HEK293 (cell line): Measurements from ENCODE around the gene NEAT1.

ENCODE experiments used
- CTCF ChIA-PET: fragments of 350-600 bp; formaldehyde crosslinking; extraction: SDS; loops from one replicate; lab custom pipeline; 2021; ENCODE audit warnings: antibody characterized with exemption; lab: Yijun Ruan, JAX
- POLR2A ChIA-PET: fragments of 300-600 bp; formaldehyde crosslinking; extraction: SDS; loops from one replicate; lab custom pipeline; 2020; ENCODE audit warnings: antibody characterized with exemption, inconsistent platforms; lab: Yijun Ruan, JAX
- H3K27ac ChIP-seq: fragments of 200-500 bp; sonication (Bioruptor generic); 2 replicates; pipeline ENCODE4 v1.5.1; 2014; ENCODE audit warnings: low read depth, low read length, control low read depth, inconsistent platforms; ENCODE audit errors: extremely low read depth
- H3K36me3 ChIP-seq, 2 experiments: fragments of 200-500 bp in 1 of 2; sonication (Bioruptor generic) in 1 of 2; 1 replicate in 1 of 2; 2 replicates in 1 of 2; pipeline ENCODE4 v1.5.1; 2014 to 2017; ENCODE audit warnings: inconsistent platforms in 2 of 2, low read length in 2 of 2; ENCODE audit not compliant: control insufficient read depth in 2 of 2, insufficient read depth in 1 of 2
- H3K4me1 ChIP-seq: fragments of 200-500 bp; sonication (Bioruptor generic); 2 replicates; pipeline ENCODE4 v1.5.1; 2014; ENCODE audit warnings: mild to moderate bottlenecking, low read length, inconsistent platforms; ENCODE audit not compliant: control insufficient read depth, insufficient read depth
- H3K4me3 ChIP-seq: 2 replicates; pipeline ENCODE4 v1.5.1; 2011; ENCODE audit warnings: low read depth, mild to moderate bottlenecking, control low read depth, low read length, moderate library complexity
- H3K9me3 ChIP-seq: fragments of 200-500 bp; sonication (Bioruptor generic); 2 replicates; pipeline ENCODE4 v1.5.1; 2014; ENCODE audit warnings: low read depth, low read length, inconsistent platforms; ENCODE audit not compliant: control insufficient read depth, insufficient read depth
- ELK4 ChIP-seq: IDR thresholded peaks from 2 replicates; pipeline ENCODE4 v1.6.1; 2011; ENCODE audit warnings: mild to moderate bottlenecking, low read depth, low read length, borderline replicate concordance
- HOXD13 ChIP-seq: sonication (generic); formaldehyde crosslinking; IDR thresholded peaks from 2 replicates; pipeline ENCODE4 v1.8.0; 2022; ENCODE audit warnings: missing genetic modification reagents, borderline replicate concordance
- MEIS1 ChIP-seq: sonication (generic); formaldehyde crosslinking; IDR thresholded peaks from 2 replicates; pipeline ENCODE4 v1.8.1; 2022; ENCODE audit warnings: missing genetic modification reagents, mild to moderate bottlenecking, borderline replicate concordance
- OSR2 ChIP-seq: fragments of 450-650 bp; formaldehyde crosslinking; IDR thresholded peaks from 2 replicates; pipeline ENCODE4 v1.5.1; 2016; ENCODE audit warnings: missing biosample characterization, missing genetic modification characterization
- PATZ1 ChIP-seq: fragments of 450-650 bp; formaldehyde crosslinking; IDR thresholded peaks from 2 replicates; pipeline ENCODE4 v1.5.1; 2016; ENCODE audit warnings: missing biosample characterization, missing genetic modification characterization
- ZBTB44 ChIP-seq: fragments of 450-650 bp; IDR thresholded peaks from 2 replicates; pipeline ENCODE4 v1.5.1; 2018; ENCODE audit warnings: missing biosample characterization, mild to moderate bottlenecking, missing genetic modification characterization
- ZNF324 ChIP-seq: fragments of 450-650 bp; formaldehyde crosslinking; IDR thresholded peaks from 2 replicates; pipeline ENCODE4 v1.5.1; 2016; ENCODE audit warnings: missing biosample characterization, missing genetic modification characterization
- ZNF335 ChIP-seq: fragments of 450-650 bp; formaldehyde crosslinking; conservative IDR thresholded peaks from 2 replicates; pipeline ENCODE4 v1.5.1; 2016; ENCODE audit warnings: missing biosample characterization, missing genetic modification characterization
- ZNF423 ChIP-seq: fragments of 450-650 bp; formaldehyde crosslinking; IDR thresholded peaks from 2 replicates; pipeline ENCODE4 v1.5.1; 2016; ENCODE audit warnings: missing biosample characterization, missing genetic modification characterization
- ZNF549 ChIP-seq: fragments of 450-650 bp; IDR thresholded peaks from 2 replicates; pipeline ENCODE4 v1.5.1; 2018; ENCODE audit warnings: missing biosample characterization, missing genetic modification characterization, mild to moderate bottlenecking, inconsistent platforms, moderate library complexity
- ZNF561 ChIP-seq: fragments of 450-650 bp; IDR thresholded peaks from 2 replicates; pipeline ENCODE4 v1.5.1; 2018; ENCODE audit warnings: missing biosample characterization, missing genetic modification characterization, borderline replicate concordance
- ZNF707 ChIP-seq: fragments of 450-650 bp; formaldehyde crosslinking; IDR thresholded peaks from 2 replicates; pipeline ENCODE4 v1.5.1; 2016; ENCODE audit warnings: missing biosample characterization, missing genetic modification characterization
- ZNF747 ChIP-seq: fragments of 450-650 bp; formaldehyde crosslinking; IDR thresholded peaks from 2 replicates; pipeline ENCODE4 v1.5.1; 2016; ENCODE audit warnings: missing biosample characterization, missing genetic modification characterization
- ZSCAN16 ChIP-seq: fragments of 450-650 bp; formaldehyde crosslinking; IDR thresholded peaks from 2 replicates; pipeline ENCODE4 v1.5.1; 2016; ENCODE audit warnings: missing biosample characterization, missing genetic modification characterization
- ZSCAN5A ChIP-seq: fragments of 450-650 bp; formaldehyde crosslinking; IDR thresholded peaks from 2 replicates; pipeline ENCODE4 v1.5.1; 2016; ENCODE audit warnings: missing biosample characterization, missing genetic modification characterization
- TF ChIP-seq, protein P1 (sequence below): fragments of 450-650 bp; formaldehyde crosslinking; IDR thresholded peaks from 2 replicates; pipeline ENCODE4 v1.5.1; 2016; ENCODE audit warnings: missing biosample characterization, missing genetic modification characterization

The NEAT1 gene

DNA sequence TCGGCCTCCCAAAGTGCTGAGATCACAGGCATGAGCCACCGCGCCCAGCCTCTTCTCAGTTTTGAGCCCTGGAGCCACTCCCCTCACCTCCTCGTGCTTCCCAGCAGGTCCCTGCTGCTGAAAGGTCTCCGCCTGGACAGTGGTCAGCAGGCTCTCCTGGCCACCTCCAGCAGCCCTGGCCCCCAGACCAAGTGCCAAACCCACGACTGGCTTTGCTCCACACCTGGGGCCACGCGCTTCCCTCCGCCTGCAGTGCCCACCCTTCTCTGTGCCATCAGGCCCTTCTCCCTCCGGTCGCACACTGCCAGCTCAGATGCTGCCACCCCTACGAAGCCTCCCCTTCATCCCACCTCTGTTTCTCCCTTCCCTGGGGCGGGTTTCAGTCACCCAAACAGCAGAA is 23.3 kb upstream of the NEAT1 start:
- Histone ChIP-seq H3K4me1 (no peaks in the 10 kb centered on the region), H3K4me3 (no peak overlapping the region), H3K36me3 (peaks cover 5 to 67% of the 10 kb centered on the region in 2 experiments; a peak in 2 of 3 replicates), H3K27ac (no peak overlapping the region), H3K9me3 (no peaks in the 10 kb centered on the region)
- ChIA-PET POLR2A (no interaction called here), CTCF (no interaction called here)
- TF ChIP-seq ZNF335 (tag by site-specific recombination) (no peak), ZNF324 (tag by site-specific recombination) (no peak), ZNF747 (tag by site-specific recombination) (no peak), ZNF549 (tag by site-specific recombination) (no peak), PATZ1 (tag by site-specific recombination) (no peak), OSR2 (tag by site-specific recombination) (no peak), ZNF707 (tag by site-specific recombination) (no peak), ZBTB44 (no peak), ZNF423 (tag by site-specific recombination) (no peak), ZNF561 (tag by site-specific recombination) (no peak), ZSCAN16 (tag by site-specific recombination) (no peak), HOXD13 (CRISPR knock-in tag) (no peak)

- Histone ChIP-seq H3K9me3 (no peaks in the 10 kb centered on the region), H3K4me3 (no peak overlapping the region)
- ChIA-PET POLR2A (no interaction called here), CTCF (interaction anchor here (0.7 to 0.9 kb wide), 2 partner anchors 16 to 217 kb away, joined by 3 read pairs; no protein-coding TSS in a partner anchor)
- TF ChIP-seq, protein P1, sequence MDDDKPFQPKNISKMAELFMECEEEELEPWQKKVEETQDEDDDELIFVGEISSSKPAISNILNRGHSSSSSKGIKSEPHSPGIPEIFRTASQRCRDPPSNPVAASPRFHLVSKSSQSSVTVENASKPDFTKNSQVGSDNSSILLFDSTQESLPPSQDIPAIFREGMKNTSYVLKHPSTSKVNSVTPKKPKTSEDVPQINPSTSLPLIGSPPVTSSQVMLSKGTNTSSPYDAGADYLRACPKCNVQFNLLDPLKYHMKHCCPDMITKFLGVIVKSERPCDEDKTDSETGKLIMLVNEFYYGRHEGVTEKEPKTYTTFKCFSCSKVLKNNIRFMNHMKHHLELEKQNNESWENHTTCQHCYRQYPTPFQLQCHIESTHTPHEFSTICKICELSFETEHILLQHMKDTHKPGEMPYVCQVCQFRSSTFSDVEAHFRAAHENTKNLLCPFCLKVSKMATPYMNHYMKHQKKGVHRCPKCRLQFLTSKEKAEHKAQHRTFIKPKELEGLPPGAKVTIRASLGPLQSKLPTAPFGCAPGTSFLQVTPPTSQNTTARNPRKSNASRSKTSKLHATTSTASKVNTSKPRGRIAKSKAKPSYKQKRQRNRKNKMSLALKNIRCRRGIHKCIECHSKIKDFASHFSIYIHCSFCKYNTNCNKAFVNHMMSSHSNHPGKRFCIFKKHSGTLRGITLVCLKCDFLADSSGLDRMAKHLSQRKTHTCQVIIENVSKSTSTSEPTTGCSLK (tag by site-specific recombination) = no peak
- TF ChIP-seq ELK4 (no peak), MEIS1 (CRISPR knock-in tag) (no peak), ZSCAN5A (tag by site-specific recombination) (no peak)
- TF ChIP-seq, all 188 proteins: peak for 0
- no peak overlapping the region for H3K27ac ChIP-seq
- H3K4me1 ChIP-seq = no peaks in the 10 kb centered on the region
- H3K36me3 ChIP-seq = peaks cover 5 to 66% of the 10 kb centered on the region in 2 experiments; a peak in 2 of 3 replicates
These were observed 22.8 kb upstream of the NEAT1 start for GRCh38 chr11:65399845-65400244.
